ENCODE measurements around the gene OPA1.

- TF ChIP-seq, protein P1, sequence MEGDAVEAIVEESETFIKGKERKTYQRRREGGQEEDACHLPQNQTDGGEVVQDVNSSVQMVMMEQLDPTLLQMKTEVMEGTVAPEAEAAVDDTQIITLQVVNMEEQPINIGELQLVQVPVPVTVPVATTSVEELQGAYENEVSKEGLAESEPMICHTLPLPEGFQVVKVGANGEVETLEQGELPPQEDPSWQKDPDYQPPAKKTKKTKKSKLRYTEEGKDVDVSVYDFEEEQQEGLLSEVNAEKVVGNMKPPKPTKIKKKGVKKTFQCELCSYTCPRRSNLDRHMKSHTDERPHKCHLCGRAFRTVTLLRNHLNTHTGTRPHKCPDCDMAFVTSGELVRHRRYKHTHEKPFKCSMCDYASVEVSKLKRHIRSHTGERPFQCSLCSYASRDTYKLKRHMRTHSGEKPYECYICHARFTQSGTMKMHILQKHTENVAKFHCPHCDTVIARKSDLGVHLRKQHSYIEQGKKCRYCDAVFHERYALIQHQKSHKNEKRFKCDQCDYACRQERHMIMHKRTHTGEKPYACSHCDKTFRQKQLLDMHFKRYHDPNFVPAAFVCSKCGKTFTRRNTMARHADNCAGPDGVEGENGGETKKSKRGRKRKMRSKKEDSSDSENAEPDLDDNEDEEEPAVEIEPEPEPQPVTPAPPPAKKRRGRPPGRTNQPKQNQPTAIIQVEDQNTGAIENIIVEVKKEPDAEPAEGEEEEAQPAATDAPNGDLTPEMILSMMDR (IDR thresholded peaks at IDR 0.05) = no peak
- TF ChIP-seq POLR2A (IDR thresholded peaks at IDR 0.05) (no peak), POLR2AphosphoS5 (IDR thresholded peaks at IDR 0.05) (no peak), EP300 (IDR thresholded peaks at IDR 0.05) (no peak)
These were observed 5.2 kb downstream of the OPA1 start for GRCh38 chr3:193598202-193598601.

Data from stomach (tissue), 4 donors.